ENCODE measurements around the gene MED26.

The MED26 gene

DNA sequence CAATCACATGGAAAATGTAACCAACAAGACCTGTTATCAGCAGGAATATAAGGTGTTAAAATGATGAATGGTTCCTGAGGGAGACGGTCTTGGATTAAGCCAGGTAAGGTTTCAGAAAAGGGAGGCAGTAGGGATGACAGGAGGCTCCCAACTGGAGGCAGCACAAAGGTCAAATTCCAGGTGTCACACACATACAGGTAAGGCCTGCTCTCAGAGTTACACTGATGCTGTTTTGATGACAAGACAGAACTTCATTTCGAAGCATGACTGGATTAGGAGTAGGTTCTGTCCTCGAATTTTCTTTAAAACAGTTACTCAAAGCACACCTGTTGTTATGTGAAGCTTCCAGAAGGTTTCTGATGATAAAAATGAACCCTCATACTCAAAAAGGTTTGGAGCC is 7.4 kb downstream of the MED26 start:
- DNase-seq (ENCODE audit: low read depth), result no peak
- no peak overlapping the region for H3K4me3 ChIP-seq (ENCODE audit: low read depth, low read length)

DNA sequence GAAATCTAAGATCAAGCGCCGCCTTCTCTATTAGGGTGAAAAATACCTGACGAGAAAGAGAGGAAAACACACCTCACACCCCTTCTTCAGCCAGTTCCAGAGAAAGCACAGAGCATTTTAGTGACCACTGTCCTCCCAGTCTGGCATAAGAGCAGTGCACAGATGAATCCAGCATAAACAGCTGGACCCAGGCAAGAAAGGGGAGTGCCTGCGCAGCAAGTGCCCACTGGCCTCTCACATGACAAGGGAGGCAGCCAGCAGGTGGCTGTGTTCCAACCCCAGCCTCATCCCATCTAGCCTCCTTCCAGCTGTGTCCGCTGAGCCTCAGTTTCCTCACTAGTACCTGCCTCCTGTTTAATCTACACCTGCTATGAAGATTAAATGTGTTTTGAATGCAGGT is 8.0 kb downstream of the MED26 start:
- no peak for DNase-seq (ENCODE audit: low read depth)
- H3K4me3 ChIP-seq (ENCODE audit: low read depth, low read length), result no peak overlapping the region

DNA sequence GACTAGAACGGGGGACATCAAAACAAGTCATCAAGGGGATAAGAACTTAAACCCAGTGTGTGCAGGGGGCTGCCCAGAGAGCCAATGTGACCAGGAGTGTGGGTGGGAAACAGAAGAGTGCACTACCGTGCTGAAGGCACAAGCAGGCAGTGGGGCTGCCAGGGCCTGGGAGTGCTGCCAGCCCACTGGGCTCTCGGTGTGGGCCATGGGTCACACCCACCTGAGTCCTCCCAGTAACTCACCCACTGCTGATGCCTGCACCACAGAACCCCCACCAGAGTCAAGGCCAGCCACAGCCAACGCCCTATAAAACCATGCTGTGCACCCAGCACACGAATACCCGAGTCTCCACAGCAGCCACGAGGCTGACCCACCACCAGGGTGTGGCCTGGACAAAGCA is 8.5 kb downstream of the MED26 start:
- no peak for DNase-seq (ENCODE audit: low read depth)
- no peak overlapping the region for H3K4me3 ChIP-seq (ENCODE audit: low read depth, low read length)

DNA sequence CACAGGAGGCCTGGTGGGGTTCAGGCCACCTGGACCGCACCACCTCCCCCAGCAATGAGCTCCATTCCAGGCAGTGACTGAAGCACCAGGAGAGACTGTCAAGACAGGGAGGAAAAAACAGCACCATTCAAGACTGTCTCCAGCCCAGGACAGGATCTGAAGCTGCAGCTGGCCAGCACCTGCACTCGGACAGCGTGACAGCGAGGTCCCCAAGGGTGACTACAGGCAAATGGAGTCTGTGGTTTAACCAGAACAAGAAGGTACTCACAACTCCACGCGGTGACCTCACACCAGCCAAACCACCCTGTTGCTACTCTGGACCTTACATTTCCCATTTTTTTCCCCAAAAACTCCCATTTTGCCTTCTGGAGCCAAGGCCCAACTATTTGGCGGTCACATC is 9.8 kb downstream of the MED26 start:
- H3K4me3 ChIP-seq (ENCODE audit: low read depth, low read length), result no peak overlapping the region
- no peak for DNase-seq (ENCODE audit: low read depth)

DNA sequence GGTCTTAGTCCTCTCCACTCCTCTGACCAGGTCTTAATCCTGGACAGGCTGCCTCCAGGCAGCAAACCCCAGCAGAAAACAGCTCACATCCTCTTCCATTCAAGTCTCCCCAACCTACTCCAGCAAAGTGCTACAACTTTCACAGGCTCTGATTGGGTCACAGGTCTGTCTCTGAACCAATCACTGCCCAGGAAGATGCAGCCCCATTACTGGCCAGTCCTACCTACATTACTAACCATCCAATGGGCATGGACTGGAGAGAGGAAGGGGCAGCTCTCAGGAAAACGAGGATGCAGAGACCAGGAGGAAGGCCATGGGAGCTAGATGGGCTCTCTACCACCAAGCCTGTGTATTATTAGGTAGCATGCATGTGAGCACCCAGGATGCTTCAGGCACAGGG is 12.2 kb downstream of the MED26 start:
- DNase-seq (ENCODE audit: low read depth), result no peak

DNA sequence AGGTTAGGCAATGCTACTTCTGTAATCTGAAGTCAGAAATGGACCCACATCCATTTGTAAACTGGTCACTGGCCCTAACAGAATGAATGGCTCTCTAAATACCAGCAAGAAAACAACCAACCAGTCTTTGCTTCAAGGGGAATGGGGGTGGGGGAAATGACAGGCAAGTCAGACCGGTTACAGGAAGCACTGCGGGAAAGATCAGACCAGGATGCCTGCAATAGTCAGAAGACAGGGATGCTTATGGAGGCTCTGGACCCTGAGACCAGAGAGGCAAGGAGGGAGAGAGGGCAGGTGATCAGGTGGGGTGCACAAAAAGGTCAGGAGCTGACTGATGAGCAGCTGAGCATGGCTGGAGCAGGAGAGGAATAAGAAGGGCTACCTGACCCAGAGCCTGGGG is 13.1 kb downstream of the MED26 start:
- no peak overlapping the region for H3K4me3 ChIP-seq (ENCODE audit: low read depth, low read length)
- no peak for DNase-seq (ENCODE audit: low read depth)

More for the DNA sequence above, 12.2 kb downstream of the MED26 start:
- H3K4me3 ChIP-seq (ENCODE audit: low read depth, low read length), result no peak overlapping the region

DNA sequence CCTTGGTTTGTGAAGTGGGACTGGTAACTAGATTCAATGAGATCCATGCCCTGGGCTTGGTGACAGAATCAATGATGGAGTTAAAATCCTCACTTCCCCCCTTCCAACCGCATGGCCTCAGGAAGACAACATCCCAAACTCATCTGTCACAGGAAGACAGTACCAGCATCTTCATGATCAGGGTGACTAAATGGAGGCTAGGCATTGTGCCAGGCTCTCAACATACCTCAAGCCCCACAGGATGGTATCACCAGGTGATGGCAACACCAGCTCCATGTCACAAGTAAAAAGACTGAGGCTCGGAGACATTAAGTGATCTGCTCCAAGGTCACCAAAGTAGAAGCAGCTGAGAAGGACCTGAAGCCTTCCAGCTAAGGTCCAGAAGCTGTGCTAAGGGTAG is 14.2 kb downstream of the MED26 start:
- no peak for DNase-seq (ENCODE audit: low read depth)
- no peak overlapping the region for H3K4me3 ChIP-seq (ENCODE audit: low read depth, low read length)

DNA sequence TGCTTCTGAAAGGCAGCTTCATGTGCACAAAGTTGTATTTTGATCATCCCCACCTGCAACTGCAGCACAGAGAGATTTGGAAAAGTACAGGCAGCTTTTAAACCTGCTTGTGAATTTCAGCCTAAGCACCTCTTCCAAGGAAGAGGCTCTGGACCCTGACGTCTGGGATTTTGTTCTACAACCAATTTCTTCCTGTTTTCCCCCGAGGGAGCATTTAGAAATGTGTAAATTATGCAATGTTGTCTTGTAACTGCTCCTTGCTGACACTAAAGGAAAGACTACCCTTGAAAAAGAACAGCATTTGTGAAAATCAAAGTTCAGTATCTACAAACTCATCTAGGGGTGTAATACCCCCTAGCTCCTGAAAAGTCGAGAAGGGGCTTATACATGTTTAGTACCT is 15.4 kb downstream of the MED26 start:
- DNase-seq (ENCODE audit: low read depth), result no peak
- no peak overlapping the region for H3K4me3 ChIP-seq (ENCODE audit: low read depth, low read length)

DNA sequence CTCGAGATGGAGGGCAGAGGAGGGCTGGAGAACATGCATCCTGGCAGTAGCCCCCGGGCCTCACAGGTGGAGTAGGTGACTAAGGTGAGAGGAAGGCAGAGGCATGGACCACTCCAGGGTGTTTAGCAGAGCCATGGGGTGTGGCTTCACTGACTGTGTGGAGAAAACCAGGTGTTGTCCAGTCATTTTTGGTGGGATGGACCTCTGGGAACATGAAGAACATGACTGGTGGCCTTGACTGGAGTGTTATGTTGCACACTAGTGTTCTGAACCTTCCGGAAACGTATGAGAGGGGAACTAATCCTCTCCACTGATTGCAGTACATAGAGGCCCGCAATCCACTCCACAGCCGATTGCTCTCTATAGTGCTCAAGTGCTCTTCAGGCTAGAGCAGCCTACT is 16.9 kb downstream of the MED26 start:
- H3K4me3 ChIP-seq (ENCODE audit: low read depth, low read length), result no peak overlapping the region
- DNase-seq (ENCODE audit: low read depth), result no peak

DNA sequence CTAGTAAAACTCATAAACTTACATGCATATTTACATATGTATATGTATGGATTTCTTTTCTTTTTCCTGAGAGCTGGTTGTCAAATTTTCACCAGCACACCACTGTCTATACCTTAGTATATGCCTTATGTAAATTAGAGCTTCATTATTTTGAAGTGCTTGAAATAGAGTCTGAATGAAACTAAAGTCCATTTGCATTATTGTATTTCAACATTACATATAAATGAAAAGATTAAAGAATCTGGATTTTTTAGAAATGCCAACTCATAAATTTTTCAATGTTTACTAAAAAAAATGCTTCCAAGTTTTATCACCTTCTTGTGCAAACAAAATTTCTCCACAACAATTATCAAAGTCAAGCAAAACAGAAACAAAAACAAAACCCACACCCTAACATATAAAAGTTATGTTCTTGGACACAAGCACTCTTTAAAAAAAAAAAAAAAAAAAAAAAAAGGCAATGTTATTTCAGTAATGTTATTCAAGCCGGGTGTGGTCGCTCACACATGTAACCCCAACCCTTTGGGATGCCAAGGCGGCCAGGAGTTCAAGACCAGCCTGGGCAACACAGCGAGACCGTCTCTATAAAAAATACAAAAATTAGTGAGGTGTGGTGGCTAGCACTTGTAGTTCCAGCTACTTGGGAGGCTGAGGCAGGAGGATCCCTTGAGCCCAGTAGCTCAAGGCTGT is 18.3 kb downstream of the MED26 start:
- no peak overlapping the region for H3K4me3 ChIP-seq (ENCODE audit: low read depth, low read length)
- DNase-seq (ENCODE audit: low read depth), result no peak

DNA sequence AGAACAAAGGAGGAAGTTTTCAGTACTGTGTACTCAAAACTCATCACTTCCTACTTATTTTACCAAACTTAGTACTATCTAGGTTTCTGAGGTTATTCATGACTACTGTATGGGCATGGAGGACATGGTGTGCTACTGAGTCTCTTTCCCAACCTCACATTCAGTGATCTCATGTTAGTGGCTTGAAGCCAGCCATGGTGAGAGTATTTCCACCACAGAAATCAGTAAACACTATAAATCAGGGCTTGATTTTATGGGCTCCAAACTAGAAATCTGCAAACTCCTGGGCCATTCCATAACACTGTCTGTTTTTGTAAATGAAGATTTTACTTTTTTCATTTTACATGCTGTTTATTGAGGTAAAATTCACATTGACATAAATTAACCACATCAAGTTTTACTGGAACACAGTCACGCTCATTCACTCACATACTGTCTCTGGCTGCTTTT is 19.7 kb downstream of the MED26 start:
- DNase-seq (ENCODE audit: low read depth), result peak; percentile 89
- H3K4me3 ChIP-seq (ENCODE audit: low read depth, low read length), result no peak overlapping the region

DNA sequence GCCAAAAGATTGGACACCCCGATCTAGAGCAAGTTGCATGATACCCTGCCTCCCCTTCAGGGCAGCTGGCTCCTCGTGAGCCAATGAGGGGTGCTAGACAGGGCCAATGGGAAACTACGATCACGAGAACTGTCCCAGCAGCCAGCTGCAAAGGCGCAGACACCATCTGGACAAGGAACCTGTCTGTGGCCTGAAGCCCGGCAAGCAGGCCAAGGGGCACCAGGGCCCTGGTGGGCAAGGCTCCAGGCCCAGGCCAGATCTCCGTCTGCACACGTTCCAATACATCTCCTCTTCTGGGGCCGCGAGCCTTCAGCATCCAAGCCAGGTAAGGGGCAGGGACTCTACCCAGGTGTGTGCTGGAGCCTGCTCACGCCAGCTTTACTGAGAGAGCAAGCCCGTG is 20.2 kb downstream of the MED26 start:
- no peak overlapping the region for H3K4me3 ChIP-seq (ENCODE audit: low read depth, low read length)
- no peak for DNase-seq (ENCODE audit: low read depth)

DNA sequence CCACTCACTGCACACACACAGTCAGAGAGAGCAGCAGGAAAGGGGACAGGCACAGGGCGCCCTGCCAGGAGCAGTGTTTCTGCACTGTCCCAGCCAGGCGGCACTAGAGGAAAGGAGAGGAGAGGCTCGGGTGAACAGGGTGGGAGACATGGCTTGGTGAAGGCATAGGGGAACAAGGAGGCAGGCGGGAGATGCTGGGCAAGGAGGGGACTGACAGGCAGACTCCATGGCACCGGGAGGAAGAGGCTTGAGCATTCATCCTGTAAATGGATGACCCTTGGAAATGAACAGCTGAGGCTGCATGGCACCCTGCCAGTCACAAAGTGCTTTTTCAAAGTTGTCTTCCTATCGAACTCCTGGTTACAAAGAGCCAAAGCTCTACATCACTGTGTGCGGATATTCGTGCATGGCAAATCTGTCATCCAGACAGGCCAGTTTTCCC is 22.4 kb downstream of the MED26 start:
- H3K4me3 ChIP-seq (ENCODE audit: low read depth, low read length), result no peak overlapping the region

DNA sequence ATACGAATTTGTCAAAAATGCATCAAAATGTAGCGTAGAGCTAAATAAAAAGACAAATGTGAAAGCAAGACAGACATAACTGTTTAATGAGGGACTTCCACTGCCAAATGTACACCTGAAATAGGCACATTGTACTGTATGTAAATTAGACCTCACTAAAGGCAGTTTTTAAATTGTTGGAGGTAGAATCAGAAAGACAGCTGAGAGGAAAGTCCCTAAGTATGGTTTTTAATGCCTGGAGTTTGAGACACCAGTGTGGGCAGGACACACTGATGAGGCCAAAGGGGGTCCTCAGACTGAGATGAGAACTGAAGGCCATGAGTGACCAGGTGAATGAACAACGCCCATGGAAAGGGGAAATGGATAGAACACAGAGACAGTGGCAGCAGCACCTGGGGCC is 22.9 kb downstream of the MED26 start:
- H3K4me3 ChIP-seq (ENCODE audit: low read depth, low read length), result no peak overlapping the region
- DNase-seq (ENCODE audit: low read depth), result no peak

More for the DNA sequence above, 22.4 kb downstream of the MED26 start:
- no peak for DNase-seq (ENCODE audit: low read depth)

DNA sequence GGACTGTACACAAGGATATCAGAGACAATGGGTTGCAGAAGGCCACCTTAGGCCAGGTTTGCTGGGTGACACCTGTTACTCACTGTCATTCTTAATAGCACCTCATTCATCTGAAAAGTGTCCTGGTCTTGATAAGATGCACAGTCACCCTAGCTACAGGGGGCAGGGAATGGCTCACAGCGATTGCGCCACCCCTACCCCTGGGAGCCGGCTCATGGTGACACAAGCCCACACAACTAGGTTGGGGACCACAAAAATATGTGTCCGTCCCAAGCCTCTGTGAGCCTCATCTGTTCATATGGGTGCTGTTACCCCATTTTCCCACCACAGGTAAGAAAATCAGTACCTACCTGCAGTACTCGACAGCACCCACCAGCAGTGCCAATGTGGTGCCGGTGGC is 23.4 kb downstream of the MED26 start:
- DNase-seq (ENCODE audit: low read depth), result no peak
- no peak overlapping the region for H3K4me3 ChIP-seq (ENCODE audit: low read depth, low read length)

DNA sequence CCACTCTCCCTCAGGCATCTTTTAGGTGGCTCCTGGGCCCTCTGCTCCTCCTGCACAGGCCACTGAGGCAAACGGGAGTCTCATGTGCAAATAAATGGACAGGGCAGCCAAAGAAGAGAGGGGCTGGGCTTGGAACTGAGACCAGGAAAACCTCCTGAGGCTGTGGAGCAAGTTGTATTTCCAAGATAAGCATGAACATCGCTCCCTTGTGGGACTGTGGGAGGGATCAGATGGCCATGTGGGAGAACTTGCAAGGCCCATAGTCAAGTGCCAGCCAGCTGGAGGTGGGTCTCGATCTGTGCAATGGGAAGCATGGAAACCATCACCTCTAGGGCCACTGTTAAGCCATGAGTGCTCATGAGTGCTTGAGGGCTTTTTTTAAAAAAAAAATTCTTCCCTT is 24.9 kb downstream of the MED26 start:
- DNase-seq (ENCODE audit: low read depth), result no peak
- no peak overlapping the region for H3K4me3 ChIP-seq (ENCODE audit: low read depth, low read length)

DNA sequence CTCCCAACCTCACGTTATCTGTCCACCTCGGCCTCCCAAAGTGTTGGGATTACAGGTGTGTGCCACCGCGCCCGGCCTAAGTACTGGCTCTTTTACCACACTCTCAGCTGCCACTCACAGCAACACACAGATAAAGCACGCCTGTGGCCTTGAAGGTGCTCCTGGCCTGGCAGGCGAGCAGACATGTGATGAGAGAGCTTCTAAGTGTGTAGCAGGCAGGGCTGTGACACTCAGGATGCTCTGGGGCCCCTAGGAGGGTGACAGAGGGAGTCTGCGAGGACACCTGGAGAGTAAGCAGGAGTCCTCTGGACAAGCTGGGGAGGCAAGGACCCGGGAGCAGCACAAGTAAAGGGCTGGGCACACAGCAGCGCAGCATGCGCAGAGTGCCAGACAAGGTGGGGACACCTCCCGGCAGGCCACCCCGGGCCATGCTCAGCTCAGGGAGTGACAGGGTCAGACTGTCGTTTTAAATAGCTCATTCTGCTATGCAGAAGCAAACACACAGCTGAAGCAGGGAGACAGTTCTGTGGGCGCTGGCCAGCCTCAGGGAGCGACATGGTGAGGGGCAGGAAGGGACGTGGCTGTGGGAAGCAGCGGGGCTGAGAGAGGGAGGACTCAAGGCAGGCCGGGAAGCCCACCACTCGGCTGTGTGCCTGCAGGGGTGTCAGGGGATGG is 26.5 kb downstream of the MED26 start:
- no peak for DNase-seq (ENCODE audit: low read depth)

DNA sequence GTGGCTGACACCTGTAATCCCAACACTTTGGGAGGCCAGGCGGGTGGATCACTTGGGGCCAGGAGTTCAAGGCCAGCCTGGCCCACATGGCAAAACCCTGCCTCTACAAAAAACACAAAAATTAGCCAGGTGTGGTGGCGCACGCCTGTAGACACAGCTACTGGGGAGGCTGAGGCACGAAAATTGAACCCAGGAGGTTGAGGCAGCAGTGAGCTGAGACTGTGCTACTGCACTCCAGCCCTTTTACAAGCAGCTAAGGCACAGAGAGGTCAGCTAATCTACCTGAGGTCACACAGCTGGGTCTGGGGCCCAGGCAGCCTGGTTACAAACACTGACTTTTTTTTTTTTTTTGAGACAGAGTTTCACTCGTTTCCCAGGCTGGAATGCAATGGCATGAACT is 27.2 kb downstream of the MED26 start:
- DNase-seq (ENCODE audit: low read depth), result no peak
- no peak overlapping the region for H3K4me3 ChIP-seq (ENCODE audit: low read depth, low read length)

More for the DNA sequence above, 26.5 kb downstream of the MED26 start:
- no peak overlapping the region for H3K4me3 ChIP-seq (ENCODE audit: low read depth, low read length)

DNA sequence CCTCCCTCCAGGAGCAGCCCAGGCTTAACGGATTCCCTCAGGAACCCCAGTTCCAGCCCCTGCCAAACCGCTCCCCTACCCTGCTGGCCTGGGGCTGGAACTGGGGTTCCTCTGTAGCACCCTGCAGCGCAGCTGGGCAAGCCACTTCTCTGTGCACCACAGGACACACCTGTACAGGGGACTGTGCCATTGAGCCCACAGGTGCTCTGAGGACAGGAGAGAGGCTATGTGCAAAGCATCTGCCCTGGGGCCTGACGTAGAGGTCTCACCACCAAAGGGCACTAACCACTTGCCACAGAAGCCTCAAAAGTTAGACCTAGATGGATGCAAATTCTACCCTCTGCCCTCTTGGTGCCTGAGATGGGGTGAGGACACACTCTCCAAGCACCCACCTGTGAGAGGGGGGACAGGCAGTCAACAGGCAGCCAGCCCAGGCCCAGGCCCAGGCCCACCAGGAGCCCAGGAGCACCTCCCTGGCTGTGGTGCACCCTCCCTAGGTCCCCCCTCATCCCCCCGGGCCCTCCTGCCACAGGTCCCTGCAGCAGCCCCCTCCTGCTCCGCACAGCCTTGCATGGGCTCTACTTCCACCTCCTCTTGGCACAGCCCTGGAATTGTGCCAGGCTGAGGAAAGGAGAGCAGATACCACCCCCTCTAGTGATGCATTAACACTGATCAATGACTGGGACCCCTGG is 28.2 kb downstream of the MED26 start:
- DNase-seq (ENCODE audit: low read depth), result no peak
- no peak overlapping the region for H3K4me3 ChIP-seq (ENCODE audit: low read depth, low read length)

DNA sequence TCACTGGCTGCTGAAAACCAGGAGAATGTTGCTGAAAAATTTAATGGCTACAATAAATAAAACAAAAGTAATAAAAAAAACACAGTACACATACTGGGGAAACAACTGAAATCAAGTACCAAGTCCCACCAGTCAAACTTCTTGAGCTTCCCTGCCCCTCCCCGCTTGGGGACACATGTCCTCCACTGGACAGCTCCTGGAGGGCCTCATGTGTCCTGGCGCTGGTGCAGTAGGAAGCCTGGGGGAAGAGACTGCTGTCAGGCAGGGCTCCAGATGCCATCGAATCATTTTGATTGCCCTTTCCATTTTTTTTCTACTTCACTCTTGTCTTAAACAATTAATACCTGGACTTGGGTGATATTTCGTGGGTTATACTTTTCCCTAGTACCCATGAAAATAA is 29.2 kb downstream of the MED26 start:
- no peak overlapping the region for H3K4me3 ChIP-seq (ENCODE audit: low read depth, low read length)
- no peak for DNase-seq (ENCODE audit: low read depth)

DNA sequence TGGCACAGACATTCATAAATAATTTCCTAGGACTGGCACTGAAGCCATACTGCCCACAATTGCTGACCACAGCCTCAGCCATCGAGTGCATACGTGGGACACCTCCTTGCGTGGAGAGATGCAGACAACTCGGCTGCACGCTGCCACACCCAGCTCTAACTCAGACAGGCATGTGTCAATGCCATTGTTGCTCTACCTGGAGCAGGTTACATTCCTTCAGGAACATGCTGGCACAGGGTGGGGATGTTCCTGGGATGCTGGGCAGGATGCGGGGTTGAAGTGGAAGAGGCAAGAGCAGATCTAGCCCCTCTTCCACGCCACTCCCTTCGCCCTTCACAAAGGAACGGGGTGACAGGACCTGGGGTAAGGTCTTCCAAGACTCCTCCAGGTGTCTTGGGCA is 31.6 kb downstream of the MED26 start:
- no peak for DNase-seq (ENCODE audit: low read depth)
- H3K4me3 ChIP-seq (ENCODE audit: low read depth, low read length), result no peak overlapping the region
